T-helper 2 cell treated with Interferon-gamma antibody and Interleukin-4, amounts not matched to agents 100 ng/mL and 5 ng/mL, for 36 hours (primary cell): ENCODE measurements around the gene PDCD10. TPM values are rescaled to one million over a fixed set of nuclear protein-coding genes. Genes with fewer than 3 reads are reported as not detected.

ENCODE experiments used
- intact Hi-C: fragments of 100-400 bp; cut with micrococcal nuclease; formaldehyde crosslinking; loops from one replicate; pipeline ENCODE4 v1.15.1; 2023
- total RNA-seq: library from RNA; stranded (reverse); gene quantifications from 2 replicates; pipeline ENCODE4 v1.2.3, GENCODE V29; 2022

The PDCD10 gene
- 64.9 and 67.9 TPM in 2 replicates for total RNA-seq

DNA sequence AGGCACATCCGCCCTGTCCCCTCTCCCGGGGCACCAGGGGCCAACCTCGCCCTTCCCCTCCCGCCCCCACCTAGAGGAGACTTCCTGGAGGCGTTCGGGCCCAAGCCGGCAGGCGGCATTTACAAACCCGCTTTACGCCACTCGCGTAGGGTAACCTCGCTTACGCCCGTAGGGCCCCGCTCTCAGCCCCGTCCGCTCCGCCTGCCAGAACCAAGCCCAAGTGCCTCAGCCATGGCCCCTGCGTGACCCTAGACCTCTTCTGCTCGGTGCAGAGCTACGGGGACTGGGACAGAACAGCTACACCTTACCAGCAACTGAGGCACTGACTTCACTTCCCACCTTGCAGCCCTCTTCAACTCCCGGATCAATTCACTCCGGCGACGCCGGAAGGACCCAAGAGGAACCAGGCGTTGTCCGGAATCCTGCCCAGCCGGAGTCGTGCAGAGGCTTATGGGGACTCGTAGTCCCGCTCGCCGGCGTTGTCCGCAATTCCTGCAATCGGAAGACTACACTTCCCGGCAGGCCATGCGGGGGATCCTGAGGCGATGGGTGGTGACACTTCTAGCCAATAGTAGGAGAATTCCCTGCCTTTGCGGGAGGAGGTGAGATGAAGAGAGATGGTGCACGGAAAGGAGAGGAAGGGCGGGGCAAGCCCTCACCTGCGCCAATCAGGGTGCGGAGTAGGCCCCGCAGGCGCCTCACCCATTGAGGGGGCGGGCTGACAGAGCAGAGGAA lies at the start of gene PDCD10:
PDCD10 (minus strand) TSS at position 395 of the 735 bp plus-strand sequence. CDS start 14,735 bp downstream, outside the sequence.
- intact Hi-C loops, result loop anchor here (1.0 kb wide), 5 partner anchors 16 to 360 kb away; partner anchors contain the start of gene ZBBX

DNA sequence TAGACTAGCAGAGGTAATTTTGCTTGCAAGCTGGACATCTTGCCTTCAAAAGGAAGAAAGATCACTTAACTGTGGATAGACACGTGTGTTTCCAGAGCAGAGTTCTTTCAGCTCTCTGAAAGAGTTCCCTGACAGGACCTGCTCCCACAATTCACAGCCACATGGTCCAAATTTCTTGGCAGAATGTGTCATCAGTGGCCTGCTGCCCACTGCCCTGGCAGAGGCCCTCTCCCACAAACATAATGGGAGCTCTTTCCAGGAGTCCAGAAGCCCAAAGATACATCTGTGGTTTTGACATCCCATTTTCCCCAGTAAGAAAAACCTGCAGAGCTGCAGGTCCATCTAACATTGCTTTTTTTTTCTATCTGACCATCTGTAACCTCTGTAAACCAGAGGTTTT lies 49.1 kb upstream of the PDCD10 start:
- intact Hi-C loops, result no loop called here

DNA sequence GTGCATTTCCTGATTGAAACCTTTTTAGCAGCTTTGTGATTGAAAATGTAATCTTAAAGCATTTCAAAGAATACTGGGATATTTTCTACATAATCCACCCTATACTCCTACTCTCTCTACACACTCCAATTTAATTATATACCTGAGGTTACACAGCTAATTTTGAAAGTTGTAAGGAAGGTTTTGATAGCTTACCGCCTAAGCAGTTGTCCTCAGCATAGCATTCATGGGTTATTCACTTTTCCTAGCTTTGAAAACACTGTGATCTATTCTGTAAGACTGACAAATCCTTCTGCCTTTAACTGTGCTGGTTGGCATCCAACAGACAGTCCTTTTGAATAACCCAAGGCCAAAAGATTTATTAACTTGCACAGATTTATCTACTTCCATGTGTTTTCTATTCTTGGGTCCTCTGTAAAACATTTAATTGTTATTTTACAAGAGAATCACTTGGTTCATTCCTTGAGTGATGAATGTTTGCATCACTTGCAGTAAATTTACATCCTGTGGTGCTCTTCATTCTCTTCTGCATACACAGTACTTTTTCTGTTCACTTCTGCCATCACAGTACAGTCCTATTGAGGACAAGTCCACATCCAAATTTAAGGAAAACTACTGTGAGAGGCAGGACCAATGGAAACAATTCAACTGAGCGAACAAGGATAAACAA lies 45.7 kb upstream of the PDCD10 start:
- intact Hi-C loops, result no loop called here

DNA sequence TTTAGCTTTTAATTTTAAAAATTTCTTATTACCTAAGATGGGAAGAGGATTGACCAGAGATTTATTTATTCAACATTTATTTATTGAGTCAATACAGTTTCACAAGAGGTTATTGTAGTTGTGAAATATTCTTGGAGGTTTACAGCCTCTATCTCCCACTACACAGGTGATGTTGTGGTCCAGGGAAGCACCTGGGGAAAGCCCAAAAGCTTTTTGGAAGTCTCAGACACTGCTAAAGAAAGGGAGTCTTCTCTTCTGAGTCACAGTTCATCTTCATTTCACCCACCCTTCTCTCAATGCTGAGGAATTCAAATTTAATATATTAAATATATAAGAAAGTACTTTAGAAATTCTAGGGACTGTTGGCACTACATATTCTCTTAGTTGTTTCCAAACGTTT lies 42.7 kb upstream of the PDCD10 start:
- intact Hi-C loops, result no loop called here

DNA sequence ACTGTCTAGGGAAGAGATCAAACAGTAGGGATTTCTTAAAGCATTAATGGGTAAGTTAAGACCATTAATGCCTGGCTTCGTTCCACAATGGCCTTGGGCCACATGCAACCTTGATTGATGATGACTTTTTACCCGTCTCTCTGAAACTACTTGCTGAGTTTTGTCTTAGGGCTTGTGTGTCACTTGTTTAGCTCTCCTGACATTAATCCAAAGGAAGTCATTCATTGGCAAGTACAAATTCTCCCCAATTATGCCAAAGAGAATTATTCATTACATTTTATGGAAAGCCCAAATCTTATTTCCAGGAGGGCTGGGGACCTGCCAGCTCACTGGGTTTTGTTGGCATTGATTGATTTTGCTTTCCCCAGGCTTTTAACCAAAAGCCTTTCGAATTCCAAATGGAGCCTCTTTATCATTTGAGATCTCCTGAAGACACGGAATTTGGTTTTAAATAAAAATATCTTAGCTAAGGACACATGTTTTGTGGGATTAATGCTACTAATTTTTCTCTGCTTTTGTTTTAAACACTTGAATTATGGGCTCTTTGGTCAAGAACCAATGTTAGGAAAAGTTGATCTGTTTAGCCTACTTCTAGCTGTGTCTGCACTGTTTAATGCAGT lies 41.5 kb upstream of the PDCD10 start:
- intact Hi-C loops, result no loop called here

DNA sequence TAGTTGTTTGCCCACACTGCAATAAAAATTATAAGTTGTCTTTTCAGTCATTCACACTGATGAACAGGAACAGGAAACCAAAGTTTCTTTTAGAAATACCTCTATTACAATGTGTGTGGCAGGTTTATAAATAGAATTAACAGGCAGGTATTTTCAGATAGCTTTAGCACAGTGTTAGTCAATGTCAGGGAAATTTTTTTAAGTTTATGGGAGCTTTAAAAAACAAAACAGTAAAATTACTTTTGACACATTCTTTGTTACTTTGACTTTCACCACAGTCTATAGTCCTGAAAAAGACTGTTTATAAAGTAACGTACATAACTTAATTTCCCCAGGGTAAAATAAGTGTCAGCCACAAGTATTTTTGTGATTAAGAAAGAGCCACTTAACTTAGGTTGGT lies 38.9 kb upstream of the PDCD10 start:
- intact Hi-C loops, result no loop called here

DNA sequence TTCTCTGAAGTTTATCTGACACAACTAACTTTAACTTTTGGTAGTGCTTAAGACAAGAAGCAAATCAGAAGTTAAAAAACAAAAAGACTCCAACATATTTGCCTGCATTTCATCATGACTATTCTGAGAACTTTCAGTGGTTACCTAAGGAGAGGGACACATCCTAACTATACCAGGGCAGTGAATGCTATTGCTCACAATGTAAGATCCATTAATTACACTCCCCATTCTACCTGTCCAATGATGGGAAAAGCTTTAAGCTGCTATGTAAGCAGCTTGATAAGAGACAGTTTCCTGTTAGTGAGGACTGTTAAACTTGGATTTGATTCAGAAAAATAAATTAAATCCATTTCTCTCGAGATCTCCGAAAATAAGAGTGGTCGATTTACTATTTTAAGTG lies 38.3 kb upstream of the PDCD10 start:
- intact Hi-C loops, result no loop called here

DNA sequence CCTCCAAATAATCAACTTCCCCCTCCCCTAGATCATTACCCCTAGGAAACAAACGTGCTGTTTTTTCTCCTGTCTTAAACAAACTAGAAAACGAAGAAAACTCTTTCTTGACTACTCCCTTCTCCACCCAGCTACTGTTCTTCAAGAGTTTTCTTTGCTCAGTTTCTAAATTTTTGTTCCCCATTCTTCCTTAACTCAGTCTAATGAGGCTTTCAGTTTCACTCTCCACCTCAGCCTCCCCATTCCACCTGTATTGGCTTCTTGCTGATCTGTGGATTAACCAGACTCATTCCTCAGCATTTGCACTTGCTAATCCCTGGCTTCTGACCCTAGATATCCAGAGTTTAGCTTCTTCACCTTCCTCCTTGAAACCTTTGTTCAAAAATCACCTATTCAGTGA lies 27.6 kb upstream of the PDCD10 start:
- intact Hi-C loops, result no loop called here

DNA sequence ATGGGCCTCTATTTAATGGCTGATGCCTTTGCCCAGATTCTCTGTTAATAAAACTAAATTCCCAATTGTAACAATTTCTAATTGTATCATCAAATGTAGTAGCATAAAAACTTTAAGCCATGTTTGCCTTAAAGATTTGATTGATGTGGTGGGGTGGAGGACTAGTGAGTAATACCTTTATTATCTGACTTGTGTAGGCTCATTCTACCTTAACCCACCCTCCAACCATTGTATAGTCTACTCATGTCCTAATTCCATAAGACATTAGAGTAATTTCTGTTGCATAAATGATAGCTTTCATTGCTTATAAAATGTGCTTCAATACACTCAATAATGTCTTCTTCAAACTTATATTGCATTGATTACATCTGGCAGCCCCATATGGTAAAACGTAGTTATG lies 26.6 kb upstream of the PDCD10 start:
- intact Hi-C loops, result no loop called here

DNA sequence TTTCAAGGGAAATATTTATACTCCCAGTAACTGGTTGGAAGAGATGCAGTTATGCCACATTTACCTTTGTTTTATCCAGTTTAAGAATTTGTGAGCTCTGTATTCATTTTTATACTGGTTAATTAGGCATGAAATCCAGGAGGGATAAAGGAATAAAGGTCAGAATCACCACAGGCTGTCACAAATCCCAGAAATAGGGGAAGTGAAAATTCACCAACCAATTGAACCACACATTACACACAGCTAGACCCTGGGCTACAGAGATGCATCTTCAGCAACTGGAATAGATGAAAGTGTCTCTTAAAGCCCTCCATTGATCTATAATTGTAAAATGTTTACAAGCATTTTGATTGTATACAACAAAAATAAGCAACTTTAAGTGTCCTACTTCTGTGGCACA lies 19.4 kb upstream of the PDCD10 start:
- intact Hi-C loops, result no loop called here

DNA sequence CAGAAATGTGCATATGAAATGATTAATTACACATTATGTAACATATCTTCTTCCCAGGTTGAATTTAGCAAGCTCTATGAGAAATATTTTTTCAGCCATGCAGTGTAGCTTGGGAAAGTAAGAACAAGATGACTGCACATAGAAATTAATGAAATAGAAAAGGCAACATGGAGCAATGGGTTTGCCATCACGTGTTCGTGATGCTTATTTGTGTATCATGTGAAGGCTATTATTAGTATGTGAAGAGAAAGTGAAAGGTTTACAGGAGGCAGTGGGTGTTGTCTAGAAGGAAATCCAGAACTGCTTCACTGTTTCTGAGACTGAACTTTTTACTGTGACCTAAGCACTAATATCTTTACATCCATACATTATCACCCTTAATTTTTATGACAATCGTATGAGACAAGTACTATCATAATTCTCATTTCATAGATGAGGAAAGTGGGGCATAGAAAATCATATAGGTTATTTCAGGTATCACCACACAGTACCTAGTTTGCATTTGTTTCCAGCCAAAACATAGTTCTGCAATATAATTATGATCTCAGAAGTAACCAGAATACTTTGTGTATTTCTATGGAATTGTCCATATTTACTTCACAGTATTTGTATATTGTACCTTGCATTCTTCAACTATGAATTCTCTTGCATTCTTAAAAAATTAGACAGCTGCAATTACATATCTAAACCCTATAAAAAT lies 15.7 kb upstream of the PDCD10 start:
- intact Hi-C loops, result loop anchor here (1.0 kb wide), 1 partner anchor 15 kb away; the partner anchor contains the start of gene SERPINI1

DNA sequence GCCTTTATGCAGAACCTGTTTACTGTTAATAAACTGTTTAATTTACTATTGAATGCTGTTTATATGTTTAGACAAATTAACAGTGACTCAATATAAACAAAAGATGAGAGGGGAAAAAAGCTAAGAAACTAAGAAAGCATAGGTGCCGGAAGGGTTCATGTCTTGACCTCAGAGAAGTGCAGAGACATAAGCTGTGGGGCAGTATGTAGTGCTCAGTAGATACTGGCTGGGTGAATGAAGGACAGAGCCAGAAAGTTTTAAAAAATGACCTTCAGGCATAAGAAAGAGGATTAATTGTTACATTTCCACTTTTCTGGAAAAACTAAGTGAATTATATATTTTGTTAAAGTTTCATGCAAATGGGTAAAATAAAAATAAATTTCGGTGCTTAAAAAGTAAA lies 15.0 kb upstream of the PDCD10 start:
- intact Hi-C loops, result loop anchor here (1.0 kb wide), 1 partner anchor 14 kb away; the partner anchor contains the start of gene SERPINI1

DNA sequence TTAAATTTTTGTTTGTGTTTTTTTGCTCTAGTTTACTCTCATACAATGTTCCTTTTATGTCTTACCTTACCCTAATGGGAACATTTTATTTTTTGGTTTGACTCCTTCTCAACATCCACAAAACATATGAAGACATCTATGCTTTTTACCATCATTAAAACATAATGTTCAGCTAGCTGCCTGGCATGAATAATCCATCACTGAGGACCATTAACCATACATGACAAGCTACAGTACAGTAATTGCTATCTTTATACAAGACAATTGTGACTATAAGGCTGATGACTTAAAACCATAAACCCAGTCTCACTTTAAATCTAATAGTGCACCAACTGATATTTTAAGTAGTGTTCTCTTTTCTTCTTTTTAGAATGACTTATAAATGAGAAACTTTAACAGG lies 14.5 kb upstream of the PDCD10 start:
- intact Hi-C loops, result no loop called here

DNA sequence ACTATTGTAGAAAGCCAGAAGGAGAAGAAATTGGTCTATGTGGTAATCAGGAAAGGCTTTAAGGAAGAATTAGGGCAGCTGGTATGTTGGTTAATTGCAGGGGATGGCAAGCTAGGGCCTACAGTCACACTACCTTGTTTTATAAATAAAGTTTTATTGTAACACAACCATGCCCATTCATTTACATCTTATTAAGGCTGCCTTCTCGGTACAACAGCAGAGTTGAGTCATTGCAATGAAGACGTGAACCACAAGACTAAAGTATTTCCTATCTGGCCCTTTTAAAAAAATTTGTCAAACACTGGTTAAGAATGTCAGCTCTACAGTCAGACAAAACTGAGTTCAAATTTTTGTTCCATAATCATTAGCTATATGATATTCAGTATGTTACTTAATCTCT lies 9.1 kb upstream of the PDCD10 start:
- intact Hi-C loops, result no loop called here

DNA sequence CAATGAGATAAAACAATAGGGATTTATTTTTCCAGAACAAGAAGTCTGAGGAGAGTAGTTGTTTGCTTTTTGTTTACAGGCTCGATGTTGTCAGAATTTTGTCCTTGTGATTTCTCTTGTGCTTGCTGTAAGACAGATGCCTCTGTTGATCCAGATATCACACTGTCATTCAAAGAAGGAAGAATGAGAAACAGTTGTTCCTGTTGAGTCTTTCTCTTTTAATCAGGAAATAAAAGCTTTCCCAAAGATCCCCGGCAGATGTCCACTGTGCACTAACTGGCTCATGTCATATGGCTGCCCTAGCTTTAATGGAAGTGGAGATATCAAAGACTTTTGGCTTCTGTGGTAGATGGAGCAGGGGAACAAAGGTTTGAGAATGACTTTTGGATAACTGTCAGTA lies 7.6 kb upstream of the PDCD10 start:
- intact Hi-C loops, result no loop called here

DNA sequence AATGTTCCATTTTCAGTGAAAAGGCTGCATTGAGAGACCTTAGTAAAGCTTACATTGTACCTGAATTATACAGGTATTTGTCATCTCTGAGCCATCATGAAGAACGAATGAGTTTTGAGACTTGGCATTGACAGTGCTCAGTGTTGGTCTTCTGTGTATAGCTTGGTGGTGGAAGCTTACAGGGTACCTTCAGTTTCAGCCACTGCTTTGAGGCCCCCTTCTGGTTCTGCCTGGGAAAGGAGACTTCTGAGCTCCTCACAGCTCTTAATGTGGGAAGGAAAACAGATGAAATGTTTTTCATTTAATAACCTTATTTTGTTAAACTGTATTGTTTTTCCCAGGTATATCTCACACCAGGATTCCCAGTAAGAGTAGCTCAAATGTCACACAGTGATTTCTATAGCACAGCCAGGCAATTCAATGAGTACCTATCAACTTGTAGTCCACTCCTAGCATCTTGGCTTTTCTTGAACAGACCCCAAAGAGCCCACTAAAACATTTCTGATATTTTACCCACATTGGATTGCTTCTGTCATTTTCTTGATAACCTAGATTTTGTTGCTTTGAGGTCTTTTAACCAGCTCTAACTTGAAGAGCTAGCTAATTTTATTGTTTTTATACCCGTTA lies 6.4 kb upstream of the PDCD10 start:
- intact Hi-C loops, result loop anchor here (1.0 kb wide), 1 partner anchor 361 kb away; the partner anchor contains the start of gene ZBBX

DNA sequence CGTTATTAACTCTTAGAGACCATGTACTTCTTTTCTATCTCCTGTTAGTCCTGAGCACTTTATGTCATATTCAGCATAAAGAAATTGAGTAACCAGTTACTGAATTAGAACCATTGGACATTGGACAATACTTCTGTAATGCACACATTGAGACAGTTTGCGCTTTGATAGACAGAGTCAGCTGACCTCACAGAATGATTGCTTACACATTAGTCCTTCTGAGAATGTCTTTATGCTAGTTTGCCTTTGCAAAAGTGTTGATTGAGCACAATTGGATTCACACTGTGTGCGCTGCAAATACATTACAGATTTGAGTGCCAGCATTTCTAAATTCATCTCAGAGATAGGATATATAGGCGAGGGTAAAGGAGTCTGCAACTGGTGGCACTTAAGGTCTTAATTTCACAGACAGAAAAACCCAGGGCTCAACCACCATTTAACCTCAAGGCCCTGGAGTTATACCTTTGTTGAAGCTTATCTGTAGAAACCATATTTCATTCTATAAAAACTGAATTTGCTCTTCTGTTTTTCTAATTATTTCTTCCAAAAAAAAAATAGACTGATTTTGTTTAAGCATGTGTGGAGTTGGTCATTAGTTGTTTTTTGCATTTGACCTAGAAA lies 4.6 kb upstream of the PDCD10 start:
- intact Hi-C loops, result no loop called here

DNA sequence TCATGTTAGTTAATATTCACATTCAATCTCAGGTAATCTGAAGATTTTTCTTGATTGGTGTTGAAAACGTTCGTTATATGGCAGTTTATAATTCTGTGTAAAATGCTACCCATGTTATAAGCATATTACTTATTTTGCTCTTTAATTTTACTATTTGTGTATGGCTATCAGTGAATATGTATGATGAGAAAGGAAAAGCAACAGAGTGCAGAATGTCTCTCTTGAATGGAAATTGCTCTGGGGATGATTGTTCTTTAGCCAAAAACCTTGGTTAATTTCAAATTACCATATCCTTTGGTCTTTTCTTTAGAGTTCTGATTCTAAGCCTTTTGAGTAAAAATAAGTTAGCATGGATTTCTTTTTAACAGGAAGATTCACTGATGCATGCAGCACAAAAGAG lies 3.3 kb upstream of the PDCD10 start:
- intact Hi-C loops, result no loop called here

DNA sequence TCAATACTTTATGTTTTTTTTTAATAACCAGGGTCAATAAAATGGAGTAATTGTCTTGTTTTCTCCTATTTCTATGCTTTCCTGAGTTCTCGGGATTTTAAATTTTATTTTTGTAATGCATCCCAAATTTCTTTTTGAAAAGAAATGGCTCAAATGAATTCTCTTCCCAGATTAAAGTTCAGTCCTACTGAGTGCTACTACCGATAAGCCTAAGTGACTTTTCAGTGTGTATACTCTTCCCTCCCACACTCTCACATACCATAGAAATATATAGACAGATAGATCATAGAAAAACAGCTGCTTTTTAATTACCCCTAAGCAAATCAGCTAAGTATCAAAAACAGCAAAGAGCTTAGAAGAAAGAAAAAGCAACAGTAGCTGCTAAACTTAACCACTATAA lies 2.3 kb upstream of the PDCD10 start:
- intact Hi-C loops, result no loop called here

DNA sequence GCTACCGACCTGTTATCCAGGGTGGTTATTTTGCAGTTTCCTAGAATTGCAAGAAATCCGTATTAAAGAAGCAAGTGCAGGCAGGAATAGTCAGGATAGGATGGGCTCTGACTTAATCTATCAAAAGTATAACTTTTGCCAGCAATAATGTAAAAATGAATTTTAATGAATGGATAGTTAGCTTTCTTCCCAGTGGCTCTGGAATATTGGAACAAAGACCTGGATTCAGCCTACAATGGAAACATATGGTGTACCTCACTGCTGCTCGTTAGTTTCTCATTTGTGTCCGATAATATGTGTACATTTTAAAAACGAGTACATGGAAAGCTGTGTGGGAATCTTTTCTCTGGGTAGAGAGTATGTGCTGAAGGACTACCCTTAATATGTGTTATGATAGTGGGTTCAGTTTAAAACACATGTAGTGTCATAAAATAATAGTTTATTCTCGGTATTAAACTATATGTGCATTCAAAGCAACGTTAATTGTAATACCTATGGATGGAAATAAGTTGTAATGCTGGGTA lies 1.6 kb upstream of the PDCD10 start:
- intact Hi-C loops, result no loop called here
